K562 (cell line): ENCODE results near the gene EPN2. TPM values are rescaled to one million over a fixed set of nuclear protein-coding genes. Genes with fewer than 3 reads are reported as not detected.
"Not testable (repeated sequence)": the region's sequence is repeated elsewhere in the genome, so short reads cannot be mapped to it uniquely, and the experiment has no call there.

ENCODE experiments used
- ATAC-seq: fragments of 200-7000 bp; cut with Tn5 transposase; 3 replicates; pipeline ENCODE4 v1.9.1; 2020; ENCODE audit warnings: moderate library complexity
- BruUV-seq: library from RNA; stranded (reverse); fragments of 400-500 nt; replicated peaks from 2 replicates; lab custom pipeline; 2021; lab: Mats Ljungman, UMichigan
- CTCF ChIA-PET: fragments of 300-600 bp; formaldehyde crosslinking; extraction: SDS; loops from one replicate; lab custom pipeline; 2021; ENCODE audit warnings: low intra/inter-chr PET ratio; lab: Yijun Ruan, JAX
- POLR2A ChIA-PET: fragments of 300-600, 350-650 bp; sonication (Branson Sonifier 250); formaldehyde crosslinking; extraction: SDS; loops from one replicate; lab custom pipeline; 2021; ENCODE audit warnings: antibody characterized with exemption, inconsistent platforms; lab: Yijun Ruan, JAX
- DNase-seq, 4 experiments: peaks; one replicate each; pipeline versions ENCODE4 v3.0.0 to v3.0.0-alpha.2; 2011 to 2018; ENCODE audit warnings: low spot score in 3 of 4, mixed read lengths in 3 of 4; ENCODE audit errors: extremely low read depth in 1 of 4
- FAIRE-seq: peaks from 2 replicates; lab custom pipeline; 2011; peaks lifted over from hg19 to GRCh38; lab: Jason Lieb, UNC
- H2AFZ ChIP-seq: 2 replicates; pipeline ENCODE4 v1.6.0; 2011; ENCODE audit warnings: low read depth, low read length, control low read depth, inconsistent platforms
- H3K27ac ChIP-seq: fragments of 200-600 bp; 3 replicates; pipeline ENCODE4 v1.8.0; 2011; ENCODE audit warnings: low read depth, mild to moderate bottlenecking, control low read depth, inconsistent platforms, low read length, moderate library complexity, mixed read lengths; ENCODE audit errors: extremely low read depth
- H3K27me3 ChIP-seq, 2 experiments: fragments of 300-600 bp in 1 of 2; 2 replicates in 1 of 2; 3 replicates in 1 of 2; pipeline versions ENCODE4 v1.6.0 to v1.8.0; 2011; ENCODE audit warnings: inconsistent platforms in 2 of 2, low read length in 2 of 2, mild to moderate bottlenecking in 1 of 2, mixed read lengths in 1 of 2, moderate library complexity in 1 of 2; ENCODE audit not compliant: control insufficient read depth in 2 of 2, insufficient read depth in 2 of 2
- H3K36me3 ChIP-seq: fragments of 300-600 bp; 3 replicates; pipeline ENCODE4 v1.8.0; 2011; ENCODE audit warnings: mild to moderate bottlenecking, low read length, inconsistent platforms; ENCODE audit not compliant: control insufficient read depth, insufficient read depth
- H3K4me1 ChIP-seq, 2 experiments: fragments of 200-600 bp in 1 of 2; replicated peaks in 1 of 2; 2 replicates in 1 of 2; 3 replicates in 1 of 2; pipeline versions ENCODE4 v1.5.1 to v1.8.0; 2011; ENCODE audit warnings: inconsistent platforms in 2 of 2, low read length in 2 of 2, mild to moderate bottlenecking in 1 of 2, mixed read lengths in 1 of 2, moderate library complexity in 1 of 2; ENCODE audit not compliant: control insufficient read depth in 2 of 2, insufficient read depth in 2 of 2
- H3K4me2 ChIP-seq: 2 replicates; pipeline ENCODE4 v1.6.1; 2011; ENCODE audit warnings: low read length, control low read depth, inconsistent platforms, mixed read lengths; ENCODE audit not compliant: insufficient read depth
- H3K4me3 ChIP-seq: fragments of 200-600 bp; sonication (generic), shearing (Covaris generic); 2 replicates; pipeline ENCODE4 v1.5.1; 2016; ENCODE audit warnings: control low read depth, inconsistent platforms
- H3K79me2 ChIP-seq: fragments of 200-600 bp; 3 replicates; pipeline ENCODE4 v1.8.0; 2011; ENCODE audit warnings: low read length, inconsistent platforms; ENCODE audit not compliant: control insufficient read depth, insufficient read depth
- H3K9ac ChIP-seq, 2 experiments: 2 replicates each; pipeline versions ENCODE4 v1.6.0 to v1.6.1; 2011; ENCODE audit warnings: low read depth in 2 of 2, low read length in 2 of 2, control low read depth in 1 of 2, inconsistent platforms in 1 of 2, mild to moderate bottlenecking in 1 of 2, mixed read lengths in 1 of 2; ENCODE audit not compliant: insufficient read depth in 1 of 2
- H3K9me1 ChIP-seq: one replicate; pipeline ENCODE4 v1.6.0; 2011; ENCODE audit warnings: inconsistent platforms, mild to moderate bottlenecking, low read length, moderate library complexity; ENCODE audit not compliant: control insufficient read depth, insufficient read depth
- H3K9me3 ChIP-seq: replicated peaks from 2 replicates; pipeline ENCODE4 v1.5.1; 2011; ENCODE audit warnings: low read depth, low read length, inconsistent platforms; ENCODE audit not compliant: control insufficient read depth, insufficient read depth
- H4K20me1 ChIP-seq: replicated peaks from 2 replicates; pipeline ENCODE4 v1.6.1; 2011; ENCODE audit warnings: low read length, inconsistent platforms, mixed read lengths; ENCODE audit not compliant: control insufficient read depth, insufficient read depth
- ZNF766 ChIP-seq: fragments of 200-800 bp; sonication (Bioruptor generic); conservative IDR thresholded peaks from 2 replicates; pipeline ENCODE4 v1.6.1; 2016; ENCODE audit warnings: missing genetic modification characterization, missing compliant biosample characterization
- WGBS: fragments of 100-300 bp; shearing (Covaris generic); methylation state at CpG from one replicate; pipeline ENCODE4 v1.1.6; 2016; ENCODE audit warnings: low coverage, mixed read lengths; ENCODE audit not compliant: insufficient coverage; ENCODE audit errors: missing lambda C conversion rate; 5-methylcytosine and 5-hydroxymethylcytosine counted together
- in situ Hi-C: fragments of 300-500 bp; cut with MboI; formaldehyde crosslinking; loops from 4 replicates; pipeline ENCODE4 v1.15.0; 2018; ENCODE audit warnings: inconsistent platforms, mixed read lengths
- intact Hi-C: fragments of 100-400 bp; cut with micrococcal nuclease; formaldehyde crosslinking; loops from 2 replicates; pipeline ENCODE4 v1.14.2; 2022
- polyA plus RNA-seq, 8 experiments: library from polyadenylated mRNA; depleted of rRNA in 4 of 8; stranded (reverse) in 5 of 8; unstranded in 3 of 8; fragments of >200 nt; fragmentation: Nextera tagmentation in 2 of 8; fragmentation: Illumina TruSeq in 1 of 8; extraction: Ambion mirVana in 2 of 8; extraction: Trizol in 1 of 8; gene quantifications; 2 replicates each; pipeline versions ENCODE4 v1.2.1 to v1.2.3, GENCODE V29; 2011 to 2014; ENCODE audit warnings: inconsistent platforms in 1 of 8, missing spikeins in 1 of 8
- total RNA-seq, 7 experiments: library from RNA; depleted of rRNA in 6 of 7; stranded (reverse); fragments of >200 nt in 6 of 7; fragmentation: Illumina TruSeq in 2 of 7; extraction: Trizol in 2 of 7; gene quantifications; 2 replicates each; pipeline versions ENCODE4 v1.2.1 to v1.2.3, GENCODE V29; 2011 to 2021; ENCODE audit warnings: low replicate concordance in 1 of 7
- TF ChIP-seq, protein P1 (sequence below), 2 experiments: fragments of 450-650 bp in 1 of 2; sonication (generic) in 1 of 2; formaldehyde crosslinking in 1 of 2; IDR thresholded peaks in 1 of 2; conservative IDR thresholded peaks in 1 of 2; 2 replicates each; pipeline versions ENCODE4 v1.6.1 to v1.8.1; 2016 to 2023; ENCODE audit warnings: mild to moderate bottlenecking in 2 of 2, moderate library complexity in 2 of 2, inconsistent platforms in 1 of 2, missing genetic modification reagents in 1 of 2

Gene EPN2
- total and polyA plus RNA-seq, 9 of the 15 experiments (the other 6 are each of a cell fraction or from before 2014, with no cell fraction given), result 1.0 to 12.9 (median 8.9) TPM

DNA sequence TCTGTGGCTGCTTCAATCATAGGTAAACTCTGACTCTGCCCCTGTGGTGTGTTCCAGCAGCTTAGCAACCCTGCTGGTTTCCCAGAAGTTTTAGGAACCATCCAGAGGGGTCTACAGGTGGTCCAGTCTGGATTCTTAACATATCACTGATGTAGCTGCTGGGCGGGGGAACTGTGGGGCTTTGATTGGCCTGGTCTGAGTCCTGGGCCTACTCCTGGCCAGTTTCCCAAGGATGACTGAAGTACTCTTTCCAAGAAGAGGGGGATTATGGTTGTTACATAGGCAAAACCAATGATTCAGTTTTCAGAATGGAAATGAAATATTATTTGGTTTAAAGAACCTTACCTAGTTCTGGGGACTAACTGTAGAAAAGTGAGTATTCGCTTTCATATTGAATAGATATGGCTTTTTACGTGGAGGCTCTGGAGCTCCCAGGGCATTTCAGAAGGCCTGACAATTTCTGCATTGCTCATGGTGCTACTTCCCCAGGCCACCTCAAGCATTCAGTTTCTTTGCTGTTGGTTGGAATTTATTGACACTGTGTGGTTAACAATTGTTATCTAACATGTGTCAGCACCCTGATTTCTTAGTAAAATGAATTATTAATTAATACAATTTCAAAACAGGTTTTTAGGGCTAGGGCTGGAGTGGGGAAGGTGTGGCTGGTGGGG lies 38.4 kb downstream of the EPN2 start (continued):
- TF ChIP-seq, protein P1, sequence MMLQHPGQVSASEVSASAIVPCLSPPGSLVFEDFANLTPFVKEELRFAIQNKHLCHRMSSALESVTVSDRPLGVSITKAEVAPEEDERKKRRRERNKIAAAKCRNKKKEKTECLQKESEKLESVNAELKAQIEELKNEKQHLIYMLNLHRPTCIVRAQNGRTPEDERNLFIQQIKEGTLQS (IDR thresholded peaks at IDR 0.05), result no peak
- TF ChIP-seq, protein P1 (CRISPR knock-in tag; conservative IDR thresholded peaks at IDR 0.05), result no peak

DNA sequence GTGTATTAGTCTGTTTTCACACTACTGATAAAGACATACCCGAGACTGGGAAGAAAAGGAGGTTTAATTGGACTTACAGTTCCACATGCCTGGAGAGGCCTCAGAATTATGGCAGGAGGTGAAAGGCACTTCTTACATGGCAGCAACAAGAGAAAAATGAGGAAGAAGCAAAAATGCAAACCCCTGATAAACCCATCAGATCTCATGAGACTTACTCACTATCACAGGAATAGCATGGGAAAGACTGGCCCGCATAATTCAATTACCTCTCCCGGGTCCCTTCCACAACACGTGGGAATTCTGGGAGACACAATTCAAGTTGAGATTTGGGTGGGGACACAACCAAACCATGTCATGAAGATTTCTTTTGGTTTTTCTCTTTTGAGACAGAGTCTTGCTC lies 41.1 kb downstream of the EPN2 start:
- H3K27ac ChIP-seq, H3K9me3 ChIP-seq, H2AFZ ChIP-seq, ATAC-seq, H3K27me3 ChIP-seq, H3K4me2 ChIP-seq, CTCF ChIA-PET, in situ Hi-C loops, H4K20me1 ChIP-seq, H3K9ac ChIP-seq, H3K4me3 ChIP-seq, H3K79me2 ChIP-seq, BruUV-seq, H3K9me1 ChIP-seq, DNase-seq, intact Hi-C loops, FAIRE-seq, H3K36me3 ChIP-seq: not testable (repeated sequence)
- H3K4me1 ChIP-seq, result peaks cover under 1 to 10% of the 10 kb centered on the region in 2 experiments; a peak in 3 of 5 replicates
- WGBS, result 59% methylated on average over 4 of the region's 4 CpGs
- POLR2A ChIA-PET, result interaction anchor here (1.2 kb wide), 1 partner anchor 11 kb away, joined by 4 read pairs; no protein-coding TSS in a partner anchor
- peak; percentile 81 for TF ChIP-seq ZNF766 (CRISPR knock-in tag)
